Astrocyte of the cerebellum (primary cell): ENCODE data around the gene NFATC2IP.
A peak's percentile ranks its signal among the peaks of the same experiment; 100 is the strongest.
"Not testable (repeated sequence)": the region's sequence is repeated elsewhere in the genome, so short reads cannot be mapped to it uniquely, and the experiment has no call there.

ENCODE experiments used
- DNase-seq: peaks from one replicate; pipeline ENCODE4 v3.0.0-alpha.2; 2011; ENCODE audit warnings: low read depth
- H3K4me3 ChIP-seq: 2 replicates; pipeline ENCODE4 v1.5.1; 2011; ENCODE audit warnings: mild to moderate bottlenecking, low read depth, low read length, moderate library complexity
- in situ Hi-C: cut with HindIII; loops from 2 replicates; pipeline ENCODE4 v1.10.0; 2017; ENCODE audit warnings: low sequenced_read_pairs
- TF ChIP-seq, protein P1 (sequence below): IDR thresholded peaks from 2 replicates; pipeline ENCODE4 v1.5.1; 2012; ENCODE audit warnings: low read length, low read depth, moderate library complexity, mild to moderate bottlenecking; ENCODE audit errors: missing control alignments

Gene NFATC2IP

DNA sequence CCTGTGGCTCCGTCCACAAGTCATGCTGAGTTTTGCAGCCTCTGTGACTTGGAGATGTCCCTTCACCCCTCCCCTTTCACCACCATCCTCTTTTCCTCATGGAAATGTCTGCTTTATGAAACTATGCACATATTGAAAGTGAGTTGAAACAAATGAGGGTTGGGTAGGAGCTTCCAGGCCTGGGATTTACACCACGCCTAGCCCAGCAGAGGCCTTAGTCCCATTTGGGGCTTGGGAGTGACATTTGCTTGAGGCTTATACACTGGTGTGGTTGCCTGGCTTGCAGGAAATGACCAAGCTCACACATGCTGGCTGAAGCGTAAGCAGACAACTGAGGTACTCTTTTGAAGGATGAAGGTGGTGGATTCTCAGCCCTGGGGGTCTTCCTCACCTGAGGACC, 13.3 kb downstream of the NFATC2IP start:
- H3K4me3 ChIP-seq: no peak overlapping the region
- no peak for DNase-seq
- TF ChIP-seq, protein P1, sequence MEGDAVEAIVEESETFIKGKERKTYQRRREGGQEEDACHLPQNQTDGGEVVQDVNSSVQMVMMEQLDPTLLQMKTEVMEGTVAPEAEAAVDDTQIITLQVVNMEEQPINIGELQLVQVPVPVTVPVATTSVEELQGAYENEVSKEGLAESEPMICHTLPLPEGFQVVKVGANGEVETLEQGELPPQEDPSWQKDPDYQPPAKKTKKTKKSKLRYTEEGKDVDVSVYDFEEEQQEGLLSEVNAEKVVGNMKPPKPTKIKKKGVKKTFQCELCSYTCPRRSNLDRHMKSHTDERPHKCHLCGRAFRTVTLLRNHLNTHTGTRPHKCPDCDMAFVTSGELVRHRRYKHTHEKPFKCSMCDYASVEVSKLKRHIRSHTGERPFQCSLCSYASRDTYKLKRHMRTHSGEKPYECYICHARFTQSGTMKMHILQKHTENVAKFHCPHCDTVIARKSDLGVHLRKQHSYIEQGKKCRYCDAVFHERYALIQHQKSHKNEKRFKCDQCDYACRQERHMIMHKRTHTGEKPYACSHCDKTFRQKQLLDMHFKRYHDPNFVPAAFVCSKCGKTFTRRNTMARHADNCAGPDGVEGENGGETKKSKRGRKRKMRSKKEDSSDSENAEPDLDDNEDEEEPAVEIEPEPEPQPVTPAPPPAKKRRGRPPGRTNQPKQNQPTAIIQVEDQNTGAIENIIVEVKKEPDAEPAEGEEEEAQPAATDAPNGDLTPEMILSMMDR: no peak
- in situ Hi-C loops: loop anchor here (5.0 kb wide), 1 partner anchor 92 kb away; no protein-coding TSS in a partner anchor

DNA sequence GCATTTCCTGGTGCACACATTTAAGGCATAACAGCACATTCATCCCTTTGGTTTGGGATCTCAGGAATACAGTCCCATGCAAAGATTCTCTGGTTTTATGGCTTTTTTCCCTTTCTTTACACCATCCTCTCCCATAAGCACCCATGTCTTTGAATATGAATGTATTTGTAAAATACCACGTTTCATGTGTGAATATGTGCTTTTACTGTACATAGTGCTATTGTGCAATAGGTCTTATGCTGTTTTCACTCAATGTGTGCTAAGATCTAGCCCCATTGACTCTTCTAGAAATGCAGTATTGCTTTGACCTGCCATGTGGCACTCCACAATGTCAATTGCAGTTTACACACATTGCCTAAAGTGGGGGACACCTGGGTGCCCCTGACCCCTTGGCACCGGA, 13.8 kb downstream of the NFATC2IP start:
- no peak overlapping the region for H3K4me3 ChIP-seq
- TF ChIP-seq, protein P1: no peak
- no peak for DNase-seq
- in situ Hi-C loops: loop anchor here (5.0 kb wide), 1 partner anchor 92 kb away; no protein-coding TSS in a partner anchor

DNA sequence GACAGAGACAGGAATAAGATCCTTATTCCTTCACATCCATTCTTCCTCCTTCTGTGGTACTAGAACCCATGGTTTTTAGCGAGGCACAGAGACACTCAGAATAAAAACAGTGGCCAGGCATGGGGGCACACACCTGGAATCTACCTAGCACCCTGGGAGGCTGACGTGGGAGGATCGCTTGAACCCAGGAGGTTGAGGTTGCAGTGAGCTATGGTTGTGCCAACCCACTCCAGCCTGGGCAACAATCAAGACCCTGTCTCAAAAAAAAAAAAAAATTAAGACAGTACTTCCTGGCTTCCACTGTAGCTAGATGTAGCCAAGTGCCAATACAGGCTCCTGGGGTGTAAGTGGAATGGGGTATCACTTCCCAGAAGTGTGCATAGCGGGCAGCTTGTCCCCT, 16.4 kb downstream of the NFATC2IP start:
- TF ChIP-seq, protein P1: no peak
- in situ Hi-C loops: no loop called here
- no peak overlapping the region for H3K4me3 ChIP-seq
- DNase-seq: no peak

DNA sequence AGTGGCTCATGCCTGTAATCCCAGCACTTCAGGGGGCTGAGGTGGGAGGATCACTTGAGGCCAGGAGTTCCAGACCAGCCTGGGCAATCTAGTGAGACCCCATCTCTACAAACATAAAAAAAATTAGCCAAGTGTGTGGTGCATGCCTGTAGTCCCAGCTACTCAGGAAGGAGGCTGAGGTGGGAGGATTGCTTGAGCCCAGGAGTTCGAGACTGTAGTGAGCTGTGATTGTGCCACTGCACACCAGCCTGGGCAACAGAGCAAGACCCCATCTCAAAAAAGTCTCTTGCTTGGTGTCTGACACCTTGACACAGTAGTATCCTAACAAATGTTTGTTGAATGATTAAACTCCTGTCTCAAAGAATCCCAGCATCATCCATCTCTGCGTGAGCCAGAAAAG, 19.0 kb downstream of the NFATC2IP start:
- DNase-seq, H3K4me3 ChIP-seq, in situ Hi-C loops: not testable (repeated sequence)

DNA sequence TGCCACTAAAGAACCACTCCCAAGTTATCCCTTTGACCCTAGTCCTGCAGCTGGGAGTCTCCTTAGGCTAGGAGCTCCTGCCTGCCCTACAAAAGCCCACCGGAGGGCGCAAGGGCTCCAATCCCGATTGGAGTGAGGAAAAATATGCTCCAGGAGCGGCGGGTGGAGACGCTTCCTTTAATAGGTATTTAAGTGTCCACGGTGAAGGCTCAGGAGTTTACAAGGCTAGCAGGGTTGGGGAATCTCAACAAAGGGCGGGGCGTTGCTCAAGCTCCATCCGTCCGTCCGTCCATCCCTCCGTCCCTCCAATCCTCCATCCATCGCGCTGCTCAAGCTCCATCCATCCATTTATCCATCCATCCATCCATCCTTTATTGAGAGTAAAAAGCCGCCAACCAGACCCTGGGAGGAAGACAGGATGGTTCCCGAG, 23.3 kb downstream of the NFATC2IP start:
- in situ Hi-C loops: no loop called here
- DNase-seq: peak; percentile 55
- peak overlapping the region; percentile 98 for H3K4me3 ChIP-seq
- TF ChIP-seq, protein P1: peak; percentile 90

DNA sequence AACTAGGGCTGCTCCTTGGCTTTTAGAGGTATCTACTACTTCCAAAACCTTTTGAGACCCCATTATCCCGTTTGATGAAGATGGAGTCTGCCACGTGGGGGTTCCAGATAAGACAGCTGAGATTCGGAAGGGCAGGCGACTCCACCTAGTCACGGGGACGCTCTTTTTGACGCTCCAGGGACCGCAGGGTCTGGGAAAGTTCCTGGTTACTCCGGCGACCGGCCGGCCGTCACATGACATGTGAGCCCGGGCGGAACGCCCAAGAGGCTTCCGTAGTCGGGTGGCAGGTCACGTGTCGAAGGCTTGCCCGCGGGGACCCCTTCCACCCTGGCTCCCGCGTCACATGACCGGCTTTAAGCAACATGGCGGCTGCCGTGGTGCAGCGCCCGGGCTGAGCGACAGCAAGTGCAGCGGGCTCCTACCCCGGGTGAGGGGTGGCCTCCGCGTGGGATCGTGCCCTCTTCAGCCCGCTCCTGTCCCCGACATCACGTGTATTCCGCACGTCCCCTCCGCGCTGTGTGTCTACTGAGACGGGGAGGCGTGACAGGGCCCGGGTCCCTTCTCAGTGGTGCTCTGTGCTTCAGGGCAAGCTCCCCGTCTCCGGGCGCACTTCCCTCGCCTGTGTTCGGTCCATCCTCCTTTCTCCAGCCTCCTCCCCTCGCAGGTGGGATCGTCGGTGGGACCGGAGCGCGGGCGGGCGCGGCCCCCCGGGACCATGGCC, 23.9 kb downstream of the NFATC2IP start, which contains the start of gene SPNS1:
TSS of gene SPNS1 (plus strand) at position 342 of the 721 bp plus-strand sequence. CDS start at position 716, 374 bp downstream.
- H3K4me3 ChIP-seq: peak within 1 kb of the TSS; percentile 98
- in situ Hi-C loops: no loop called here
- DNase-seq: peak; percentile 94
- TF ChIP-seq, protein P1: no peak

DNA sequence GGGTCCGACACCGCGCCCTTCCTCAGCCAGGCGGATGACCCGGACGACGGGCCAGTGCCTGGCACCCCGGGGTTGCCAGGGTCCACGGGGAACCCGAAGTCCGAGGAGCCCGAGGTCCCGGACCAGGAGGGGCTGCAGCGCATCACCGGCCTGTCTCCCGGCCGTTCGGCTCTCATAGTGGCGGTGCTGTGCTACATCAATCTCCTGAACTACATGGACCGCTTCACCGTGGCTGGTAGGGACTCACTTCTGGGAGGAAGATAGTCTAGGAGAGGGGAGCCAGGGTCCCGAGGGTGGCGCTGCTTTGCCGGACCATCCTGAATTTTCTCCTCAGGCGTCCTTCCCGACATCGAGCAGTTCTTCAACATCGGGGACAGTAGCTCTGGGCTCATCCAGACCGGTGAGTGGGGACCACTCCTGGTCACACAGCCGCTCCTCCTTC, 24.4 kb downstream of the NFATC2IP start:
- TF ChIP-seq, protein P1: no peak
- peak overlapping the region; percentile 98 for H3K4me3 ChIP-seq
- DNase-seq: no peak
- in situ Hi-C loops: no loop called here
